K562 (cell line): ENCODE data around the gene TMSB15A. TPM values are rescaled to one million over a fixed set of nuclear protein-coding genes. Genes with fewer than 3 reads are reported as not detected.

Experiments used
- ATAC-seq: fragments of 200-7000 bp; cut with Tn5 transposase; 3 replicates; pipeline ENCODE4 v1.9.1; 2020; ENCODE audit warnings: moderate library complexity
- BruUV-seq: library from RNA; stranded (reverse); fragments of 400-500 nt; replicated peaks from 2 replicates; lab custom pipeline; 2021; lab: Mats Ljungman, UMichigan
- CTCF ChIA-PET: fragments of 300-600 bp; formaldehyde crosslinking; extraction: SDS; loops from one replicate; lab custom pipeline; 2021; ENCODE audit warnings: low intra/inter-chr PET ratio; lab: Yijun Ruan, JAX
- POLR2A ChIA-PET: fragments of 300-600, 350-650 bp; sonication (Branson Sonifier 250); formaldehyde crosslinking; extraction: SDS; loops from one replicate; lab custom pipeline; 2021; ENCODE audit warnings: antibody characterized with exemption, inconsistent platforms; lab: Yijun Ruan, JAX
- DNase-seq, 4 experiments: peaks; one replicate each; pipeline versions ENCODE4 v3.0.0 to v3.0.0-alpha.2; 2011 to 2018; ENCODE audit warnings: low spot score in 3 of 4, mixed read lengths in 3 of 4; ENCODE audit errors: extremely low read depth in 1 of 4
- FAIRE-seq: peaks from 2 replicates; lab custom pipeline; 2011; peaks lifted over from hg19 to GRCh38; lab: Jason Lieb, UNC
- H2AFZ ChIP-seq: 2 replicates; pipeline ENCODE4 v1.6.0; 2011; ENCODE audit warnings: low read depth, low read length, control low read depth, inconsistent platforms
- H3K27ac ChIP-seq: fragments of 200-600 bp; 3 replicates; pipeline ENCODE4 v1.8.0; 2011; ENCODE audit warnings: low read depth, mild to moderate bottlenecking, control low read depth, inconsistent platforms, low read length, moderate library complexity, mixed read lengths; ENCODE audit errors: extremely low read depth
- H3K27me3 ChIP-seq, 2 experiments: fragments of 300-600 bp in 1 of 2; 2 replicates in 1 of 2; 3 replicates in 1 of 2; pipeline versions ENCODE4 v1.6.0 to v1.8.0; 2011; ENCODE audit warnings: inconsistent platforms in 2 of 2, low read length in 2 of 2, mild to moderate bottlenecking in 1 of 2, mixed read lengths in 1 of 2, moderate library complexity in 1 of 2; ENCODE audit not compliant: control insufficient read depth in 2 of 2, insufficient read depth in 2 of 2
- H3K36me3 ChIP-seq: fragments of 300-600 bp; 3 replicates; pipeline ENCODE4 v1.8.0; 2011; ENCODE audit warnings: mild to moderate bottlenecking, low read length, inconsistent platforms; ENCODE audit not compliant: control insufficient read depth, insufficient read depth
- H3K4me1 ChIP-seq, 2 experiments: fragments of 200-600 bp in 1 of 2; replicated peaks in 1 of 2; 2 replicates in 1 of 2; 3 replicates in 1 of 2; pipeline versions ENCODE4 v1.5.1 to v1.8.0; 2011; ENCODE audit warnings: inconsistent platforms in 2 of 2, low read length in 2 of 2, mild to moderate bottlenecking in 1 of 2, mixed read lengths in 1 of 2, moderate library complexity in 1 of 2; ENCODE audit not compliant: control insufficient read depth in 2 of 2, insufficient read depth in 2 of 2
- H3K4me2 ChIP-seq: 2 replicates; pipeline ENCODE4 v1.6.1; 2011; ENCODE audit warnings: low read length, control low read depth, inconsistent platforms, mixed read lengths; ENCODE audit not compliant: insufficient read depth
- H3K4me3 ChIP-seq: fragments of 200-600 bp; sonication (generic), shearing (Covaris generic); 2 replicates; pipeline ENCODE4 v1.5.1; 2016; ENCODE audit warnings: control low read depth, inconsistent platforms
- H3K79me2 ChIP-seq: fragments of 200-600 bp; 3 replicates; pipeline ENCODE4 v1.8.0; 2011; ENCODE audit warnings: low read length, inconsistent platforms; ENCODE audit not compliant: control insufficient read depth, insufficient read depth
- H3K9ac ChIP-seq, 2 experiments: 2 replicates each; pipeline versions ENCODE4 v1.6.0 to v1.6.1; 2011; ENCODE audit warnings: low read depth in 2 of 2, low read length in 2 of 2, control low read depth in 1 of 2, inconsistent platforms in 1 of 2, mild to moderate bottlenecking in 1 of 2, mixed read lengths in 1 of 2; ENCODE audit not compliant: insufficient read depth in 1 of 2
- H3K9me1 ChIP-seq: one replicate; pipeline ENCODE4 v1.6.0; 2011; ENCODE audit warnings: inconsistent platforms, mild to moderate bottlenecking, low read length, moderate library complexity; ENCODE audit not compliant: control insufficient read depth, insufficient read depth
- H3K9me3 ChIP-seq: replicated peaks from 2 replicates; pipeline ENCODE4 v1.5.1; 2011; ENCODE audit warnings: low read depth, low read length, inconsistent platforms; ENCODE audit not compliant: control insufficient read depth, insufficient read depth
- H4K20me1 ChIP-seq: replicated peaks from 2 replicates; pipeline ENCODE4 v1.6.1; 2011; ENCODE audit warnings: low read length, inconsistent platforms, mixed read lengths; ENCODE audit not compliant: control insufficient read depth, insufficient read depth
- DLX4 ChIP-seq: fragments of 250-450 bp; sonication (Bioruptor Pico); IDR thresholded peaks from 2 replicates; pipeline ENCODE4 v1.6.1; 2021; ENCODE audit warnings: mild to moderate bottlenecking
- HDAC3 ChIP-seq: fragments of 450-650 bp; IDR thresholded peaks from 2 replicates; pipeline ENCODE4 v1.6.1; 2018; ENCODE audit warnings: borderline replicate concordance, mild to moderate bottlenecking, moderate library complexity; ENCODE audit not compliant: partially characterized antibody
- NCOA4 ChIP-seq: fragments of 450-650 bp; IDR thresholded peaks from 2 replicates; pipeline ENCODE4 v1.6.1; 2018; ENCODE audit warnings: mild to moderate bottlenecking; ENCODE audit not compliant: partially characterized antibody
- RBM22 ChIP-seq: fragments of 200-400 bp; formaldehyde crosslinking; IDR thresholded peaks from 2 replicates; pipeline ENCODE4 v1.6.1; 2018; ENCODE audit warnings: low read length, low read depth; ENCODE audit not compliant: poor library complexity, severe bottlenecking
- VEZF1 ChIP-seq: fragments of 200-800 bp; sonication (Bioruptor generic); IDR thresholded peaks from 2 replicates; pipeline ENCODE4 v1.6.1; 2017; ENCODE audit warnings: missing genetic modification characterization, missing compliant biosample characterization
- ZFP1 ChIP-seq: fragments of 450-650 bp; formaldehyde crosslinking; IDR thresholded peaks from 2 replicates; pipeline ENCODE4 v1.4.0; 2020; ENCODE audit warnings: mild to moderate bottlenecking, mixed read lengths
- ZNF133 ChIP-seq: fragments of 250-450 bp; sonication (Bioruptor Pico); IDR thresholded peaks from 2 replicates; pipeline ENCODE4 v1.4.0; 2020; ENCODE audit warnings: mild to moderate bottlenecking
- ZNF140 ChIP-seq: fragments of 250-450 bp; sonication (Bioruptor Pico); IDR thresholded peaks from 2 replicates; pipeline ENCODE4 v1.8.0; 2021; ENCODE audit warnings: moderate library complexity, mild to moderate bottlenecking, inconsistent platforms
- ZNF668 ChIP-seq: fragments of 250-450 bp; sonication (Bioruptor Pico); IDR thresholded peaks from 2 replicates; pipeline ENCODE4 v1.8.0; 2022; ENCODE audit warnings: mild to moderate bottlenecking, inconsistent platforms
- WGBS: fragments of 100-300 bp; shearing (Covaris generic); methylation state at CpG from one replicate; pipeline ENCODE4 v1.1.6; 2016; ENCODE audit warnings: low coverage, mixed read lengths; ENCODE audit not compliant: insufficient coverage; ENCODE audit errors: missing lambda C conversion rate; 5-methylcytosine and 5-hydroxymethylcytosine counted together
- in situ Hi-C: fragments of 300-500 bp; cut with MboI; formaldehyde crosslinking; loops from 4 replicates; pipeline ENCODE4 v1.15.0; 2018; ENCODE audit warnings: inconsistent platforms, mixed read lengths
- intact Hi-C: fragments of 100-400 bp; cut with micrococcal nuclease; formaldehyde crosslinking; loops from 2 replicates; pipeline ENCODE4 v1.14.2; 2022
- polyA plus RNA-seq, 8 experiments: library from polyadenylated mRNA; depleted of rRNA in 4 of 8; stranded (reverse) in 5 of 8; unstranded in 3 of 8; fragments of >200 nt; fragmentation: Nextera tagmentation in 2 of 8; fragmentation: Illumina TruSeq in 1 of 8; extraction: Ambion mirVana in 2 of 8; extraction: Trizol in 1 of 8; gene quantifications; 2 replicates each; pipeline versions ENCODE4 v1.2.1 to v1.2.3, GENCODE V29; 2011 to 2014; ENCODE audit warnings: inconsistent platforms in 1 of 8, missing spikeins in 1 of 8
- total RNA-seq, 7 experiments: library from RNA; depleted of rRNA in 6 of 7; stranded (reverse); fragments of >200 nt in 6 of 7; fragmentation: Illumina TruSeq in 2 of 7; extraction: Trizol in 2 of 7; gene quantifications; 2 replicates each; pipeline versions ENCODE4 v1.2.1 to v1.2.3, GENCODE V29; 2011 to 2021; ENCODE audit warnings: low replicate concordance in 1 of 7
- TF ChIP-seq, protein P1 (sequence below): fragments of 200-800 bp; sonication (Bioruptor generic); IDR thresholded peaks from 2 replicates; pipeline ENCODE4 v1.6.1; 2017; ENCODE audit warnings: missing genetic modification characterization, missing compliant biosample characterization
- TF ChIP-seq, protein P2 (sequence below): fragments of 450-650 bp; IDR thresholded peaks from 2 replicates; pipeline ENCODE4 v1.7.0; 2016; ENCODE audit warnings: borderline replicate concordance
- TF ChIP-seq, protein P3 (sequence below): sonication (generic); formaldehyde crosslinking; IDR thresholded peaks from 2 replicates; pipeline ENCODE4 v1.8.0; 2022; ENCODE audit warnings: mild to moderate bottlenecking, missing genetic modification reagents

TMSB15A gene
- total and polyA plus RNA-seq, 9 of the 15 experiments (the other 6 are each of a cell fraction or from before 2014, with no cell fraction given), result 0.49 to 1.6 (median 1.1) TPM

GRCh38 chrX:102548231-102548630 lies 31.7 kb upstream of the TMSB15A start:
- ATAC-seq (no peak), DNase-seq (no peak), FAIRE-seq (no peak)
- POLR2A ChIA-PET, result no interaction called here
- no peak overlapping the region for H3K9ac ChIP-seq
- TF ChIP-seq RBM22, result no peak
- no peak for TF ChIP-seq ZNF140
- TF ChIP-seq, protein P1, sequence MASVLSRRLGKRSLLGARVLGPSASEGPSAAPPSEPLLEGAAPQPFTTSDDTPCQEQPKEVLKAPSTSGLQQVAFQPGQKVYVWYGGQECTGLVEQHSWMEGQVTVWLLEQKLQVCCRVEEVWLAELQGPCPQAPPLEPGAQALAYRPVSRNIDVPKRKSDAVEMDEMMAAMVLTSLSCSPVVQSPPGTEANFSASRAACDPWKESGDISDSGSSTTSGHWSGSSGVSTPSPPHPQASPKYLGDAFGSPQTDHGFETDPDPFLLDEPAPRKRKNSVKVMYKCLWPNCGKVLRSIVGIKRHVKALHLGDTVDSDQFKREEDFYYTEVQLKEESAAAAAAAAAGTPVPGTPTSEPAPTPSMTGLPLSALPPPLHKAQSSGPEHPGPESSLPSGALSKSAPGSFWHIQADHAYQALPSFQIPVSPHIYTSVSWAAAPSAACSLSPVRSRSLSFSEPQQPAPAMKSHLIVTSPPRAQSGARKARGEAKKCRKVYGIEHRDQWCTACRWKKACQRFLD (CRISPR knock-in tag), result no peak
- no peak for TF ChIP-seq ZNF668 (CRISPR knock-in tag)
- TF ChIP-seq, protein P2, sequence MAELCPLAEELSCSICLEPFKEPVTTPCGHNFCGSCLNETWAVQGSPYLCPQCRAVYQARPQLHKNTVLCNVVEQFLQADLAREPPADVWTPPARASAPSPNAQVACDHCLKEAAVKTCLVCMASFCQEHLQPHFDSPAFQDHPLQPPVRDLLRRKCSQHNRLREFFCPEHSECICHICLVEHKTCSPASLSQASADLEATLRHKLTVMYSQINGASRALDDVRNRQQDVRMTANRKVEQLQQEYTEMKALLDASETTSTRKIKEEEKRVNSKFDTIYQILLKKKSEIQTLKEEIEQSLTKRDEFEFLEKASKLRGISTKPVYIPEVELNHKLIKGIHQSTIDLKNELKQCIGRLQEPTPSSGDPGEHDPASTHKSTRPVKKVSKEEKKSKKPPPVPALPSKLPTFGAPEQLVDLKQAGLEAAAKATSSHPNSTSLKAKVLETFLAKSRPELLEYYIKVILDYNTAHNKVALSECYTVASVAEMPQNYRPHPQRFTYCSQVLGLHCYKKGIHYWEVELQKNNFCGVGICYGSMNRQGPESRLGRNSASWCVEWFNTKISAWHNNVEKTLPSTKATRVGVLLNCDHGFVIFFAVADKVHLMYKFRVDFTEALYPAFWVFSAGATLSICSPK, result no peak
- no peak for TF ChIP-seq VEZF1
- TF ChIP-seq, protein P3, sequence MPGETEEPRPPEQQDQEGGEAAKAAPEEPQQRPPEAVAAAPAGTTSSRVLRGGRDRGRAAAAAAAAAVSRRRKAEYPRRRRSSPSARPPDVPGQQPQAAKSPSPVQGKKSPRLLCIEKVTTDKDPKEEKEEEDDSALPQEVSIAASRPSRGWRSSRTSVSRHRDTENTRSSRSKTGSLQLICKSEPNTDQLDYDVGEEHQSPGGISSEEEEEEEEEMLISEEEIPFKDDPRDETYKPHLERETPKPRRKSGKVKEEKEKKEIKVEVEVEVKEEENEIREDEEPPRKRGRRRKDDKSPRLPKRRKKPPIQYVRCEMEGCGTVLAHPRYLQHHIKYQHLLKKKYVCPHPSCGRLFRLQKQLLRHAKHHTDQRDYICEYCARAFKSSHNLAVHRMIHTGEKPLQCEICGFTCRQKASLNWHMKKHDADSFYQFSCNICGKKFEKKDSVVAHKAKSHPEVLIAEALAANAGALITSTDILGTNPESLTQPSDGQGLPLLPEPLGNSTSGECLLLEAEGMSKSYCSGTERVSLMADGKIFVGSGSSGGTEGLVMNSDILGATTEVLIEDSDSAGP, result no peak
- TF ChIP-seq HDAC3, result no peak
- TF ChIP-seq ZNF133, result no peak
- no peak for TF ChIP-seq NCOA4
- no peak for TF ChIP-seq DLX4 (CRISPR knock-in tag)
- TF ChIP-seq ZFP1, result no peak
- 3% methylated on average over 17 of the region's 23 CpGs for WGBS
- no peak overlapping the region for H2AFZ ChIP-seq
- H3K27ac ChIP-seq, result no peak overlapping the region
- no peaks in the 10 kb centered on the region for H3K79me2 ChIP-seq
- no peaks in the 10 kb centered on the region for H3K9me1 ChIP-seq
- CTCF ChIA-PET, result no interaction called here
- intact Hi-C loops, result no loop called here
- BruUV-seq, result no TSS peak
- peaks cover 0 to 8% of the 10 kb centered on the region in 2 experiments; a peak in 2 of 5 replicates for H3K4me1 ChIP-seq
- H3K4me3 ChIP-seq, result no peak overlapping the region
- no peaks in the 10 kb centered on the region for H3K9me3 ChIP-seq
- no peaks in the 10 kb centered on the region for H3K36me3 ChIP-seq
- in situ Hi-C loops, result no loop called here
- H4K20me1 ChIP-seq, result no peaks in the 10 kb centered on the region
- no peak overlapping the region for H3K4me2 ChIP-seq
- H3K27me3 ChIP-seq, result peaks cover 0 to 18% of the 10 kb centered on the region in 2 experiments; a peak in 3 of 5 replicates
